ENCODE data around the gene UNK. TPM values are rescaled to one million over a fixed set of nuclear protein-coding genes. Genes with fewer than 3 reads are reported as not detected.

UNK gene
- total and polyA plus RNA-seq, 2 of the 13 experiments (the other 11 are each of a cell fraction or from before 2014, with no cell fraction given), result 31.6 to 33.0 TPM

DNA sequence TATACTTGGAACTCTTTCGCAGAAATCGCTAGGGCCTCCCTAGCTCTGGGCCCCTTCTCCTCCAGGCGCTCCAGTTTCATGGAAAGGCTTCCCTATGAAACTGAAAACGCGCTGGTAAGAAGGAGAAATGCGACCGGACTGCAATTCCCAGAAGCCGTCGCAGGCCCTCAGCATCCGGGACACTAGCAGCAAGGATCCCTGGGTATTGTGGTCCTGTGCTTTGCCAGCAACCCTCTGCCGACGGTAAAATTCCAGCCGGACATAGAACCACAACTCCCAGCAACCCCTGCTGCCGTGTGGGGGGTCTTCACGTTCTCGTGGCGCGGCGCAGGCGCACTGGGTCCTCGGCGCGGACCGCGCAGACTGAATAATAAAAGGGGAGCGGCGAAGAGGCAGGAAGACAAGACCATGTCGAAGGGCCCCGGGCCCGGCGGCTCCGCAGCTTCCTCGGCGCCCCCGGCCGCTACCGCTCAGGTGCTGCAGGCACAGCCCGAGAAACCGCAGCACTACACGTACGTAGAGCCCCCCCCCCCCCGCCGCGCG lies at the start of gene UNK (continued):
- TF ChIP-seq ZNF660 (CRISPR knock-in tag; IDR thresholded peaks at IDR 0.05; ENCODE audit: borderline replicate concordance, low read depth) (no peak), ISX (CRISPR knock-in tag; conservative IDR thresholded peaks at IDR 0.05) (no peak), CREB3 (CRISPR knock-in tag; IDR thresholded peaks at IDR 0.05) (0 out of 2 replicates have a peak, but pooled peaks have one; percentile 2), MXI1 (IDR thresholded peaks at IDR 0.05; ENCODE audit: borderline replicate concordance, low read depth, low read length) (peak; percentile 49; the same call in 1 of the 3 replicates), BORCS8-MEF2B (CRISPR knock-in tag; IDR thresholded peaks at IDR 0.05) (peak; percentile 6; the same call in 1 of the 2 replicates), DR1 (CRISPR knock-in tag; IDR thresholded peaks at IDR 0.05) (peak; percentile 47; the same call in 1 of the 2 replicates), NFE2 (CRISPR knock-in tag; IDR thresholded peaks at IDR 0.05) (0 out of 2 replicates have a peak, but pooled peaks have one; percentile 16), ZNF629 (CRISPR knock-in tag; conservative IDR thresholded peaks at IDR 0.05) (0 out of 2 replicates have a peak, but pooled peaks have one; percentile 1), ZNF460 (CRISPR knock-in tag; IDR thresholded peaks at IDR 0.05; ENCODE audit: borderline replicate concordance) (peak; percentile 37; the same call in 1 of the 2 replicates), ZSCAN20 (CRISPR knock-in tag; IDR thresholded peaks at IDR 0.05; ENCODE audit: borderline replicate concordance) (no peak)
- TF ChIP-seq, protein P1, sequence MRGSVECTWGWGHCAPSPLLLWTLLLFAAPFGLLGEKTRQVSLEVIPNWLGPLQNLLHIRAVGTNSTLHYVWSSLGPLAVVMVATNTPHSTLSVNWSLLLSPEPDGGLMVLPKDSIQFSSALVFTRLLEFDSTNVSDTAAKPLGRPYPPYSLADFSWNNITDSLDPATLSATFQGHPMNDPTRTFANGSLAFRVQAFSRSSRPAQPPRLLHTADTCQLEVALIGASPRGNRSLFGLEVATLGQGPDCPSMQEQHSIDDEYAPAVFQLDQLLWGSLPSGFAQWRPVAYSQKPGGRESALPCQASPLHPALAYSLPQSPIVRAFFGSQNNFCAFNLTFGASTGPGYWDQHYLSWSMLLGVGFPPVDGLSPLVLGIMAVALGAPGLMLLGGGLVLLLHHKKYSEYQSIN (CRISPR knock-in tag; IDR thresholded peaks at IDR 0.05; ENCODE audit: borderline replicate concordance), result no peak

All from HepG2 (cell line).